ENCODE data around the gene RNASE4.
"Not testable (repeated sequence)": the region's sequence is repeated elsewhere in the genome, so short reads cannot be mapped to it uniquely, and the experiment has no call there.

RNASE4 gene

DNA sequence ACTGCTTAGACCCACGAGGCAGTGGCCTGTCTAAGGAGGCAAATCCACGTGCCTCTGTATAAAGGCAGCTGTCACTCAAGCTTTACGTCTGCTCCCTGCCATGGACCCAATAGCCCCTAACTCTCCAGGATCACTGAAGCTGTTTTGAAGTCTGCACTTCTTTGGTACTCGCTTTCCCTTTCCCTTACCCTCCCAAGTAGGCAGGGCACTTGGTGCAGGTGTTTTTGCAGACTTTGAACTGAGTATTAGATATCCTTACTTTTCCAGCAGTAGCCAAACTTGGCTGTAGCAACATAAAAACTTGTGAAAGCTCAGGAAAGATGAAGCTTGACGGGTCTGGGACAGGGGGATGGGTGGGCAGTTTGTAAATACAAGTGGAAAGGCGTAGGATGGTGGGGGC, 25.0 kb upstream of the RNASE4 start:
- ChIA-PET CTCF (interaction anchor here (0.7 to 1.2 kb wide), 4 partner anchors 31 to 661 kb away, joined by 3 to 5 read pairs (median 3); no protein-coding TSS in a partner anchor), POLR2A (no interaction called here)
- no peak overlapping the region for H3K4me3 ChIP-seq (ENCODE audit: low read depth, low read length)

DNA sequence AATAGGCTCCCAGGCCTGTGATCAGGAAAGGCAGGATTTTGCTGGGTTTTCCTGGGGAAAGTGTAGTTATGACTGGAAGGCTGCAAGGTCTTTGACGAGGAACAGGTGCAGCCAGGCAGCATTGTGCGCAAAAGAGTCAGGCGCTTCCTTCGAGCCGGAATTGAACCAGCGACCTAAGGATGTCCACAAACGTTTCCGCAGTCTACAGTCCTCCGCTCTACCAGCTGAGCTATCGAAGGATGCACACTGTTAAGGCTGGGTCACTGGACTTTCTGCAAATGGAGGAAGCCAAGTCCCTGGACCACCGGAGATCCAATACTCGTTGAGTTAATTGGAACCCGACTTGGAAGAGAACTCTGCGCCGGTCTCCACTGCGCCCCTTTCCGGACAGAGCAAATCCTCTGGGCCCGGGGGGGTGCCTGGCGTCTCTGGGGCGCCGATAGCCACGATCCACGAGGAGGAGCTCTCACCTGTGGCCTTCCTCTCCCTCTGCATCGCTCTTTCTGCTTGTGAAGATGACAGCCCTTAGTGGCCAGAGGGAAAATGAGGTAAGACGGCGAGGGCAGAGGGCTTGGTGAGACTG, 24.5 kb upstream of the RNASE4 start:
- ChIA-PET CTCF (interaction anchor here (0.7 to 0.9 kb wide), 2 partner anchors 32 to 662 kb away, joined by 3 read pairs; no protein-coding TSS in a partner anchor), POLR2A (no interaction called here)
- H3K4me3 ChIP-seq (ENCODE audit: low read depth, low read length) = no peak overlapping the region
- TF ChIP-seq, protein P1, sequence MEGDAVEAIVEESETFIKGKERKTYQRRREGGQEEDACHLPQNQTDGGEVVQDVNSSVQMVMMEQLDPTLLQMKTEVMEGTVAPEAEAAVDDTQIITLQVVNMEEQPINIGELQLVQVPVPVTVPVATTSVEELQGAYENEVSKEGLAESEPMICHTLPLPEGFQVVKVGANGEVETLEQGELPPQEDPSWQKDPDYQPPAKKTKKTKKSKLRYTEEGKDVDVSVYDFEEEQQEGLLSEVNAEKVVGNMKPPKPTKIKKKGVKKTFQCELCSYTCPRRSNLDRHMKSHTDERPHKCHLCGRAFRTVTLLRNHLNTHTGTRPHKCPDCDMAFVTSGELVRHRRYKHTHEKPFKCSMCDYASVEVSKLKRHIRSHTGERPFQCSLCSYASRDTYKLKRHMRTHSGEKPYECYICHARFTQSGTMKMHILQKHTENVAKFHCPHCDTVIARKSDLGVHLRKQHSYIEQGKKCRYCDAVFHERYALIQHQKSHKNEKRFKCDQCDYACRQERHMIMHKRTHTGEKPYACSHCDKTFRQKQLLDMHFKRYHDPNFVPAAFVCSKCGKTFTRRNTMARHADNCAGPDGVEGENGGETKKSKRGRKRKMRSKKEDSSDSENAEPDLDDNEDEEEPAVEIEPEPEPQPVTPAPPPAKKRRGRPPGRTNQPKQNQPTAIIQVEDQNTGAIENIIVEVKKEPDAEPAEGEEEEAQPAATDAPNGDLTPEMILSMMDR (IDR thresholded peaks at IDR 0.05; ENCODE audit: insufficient read depth, low read length, missing control alignments) = no peak
- no peak for DNase-seq (ENCODE audit: low read depth, low spot score)

More for the DNA sequence above, 25.0 kb upstream of the RNASE4 start:
- no peak for DNase-seq (ENCODE audit: low read depth, low spot score)
- TF ChIP-seq, protein P1 (IDR thresholded peaks at IDR 0.05; ENCODE audit: insufficient read depth, low read length, missing control alignments) = no peak

DNA sequence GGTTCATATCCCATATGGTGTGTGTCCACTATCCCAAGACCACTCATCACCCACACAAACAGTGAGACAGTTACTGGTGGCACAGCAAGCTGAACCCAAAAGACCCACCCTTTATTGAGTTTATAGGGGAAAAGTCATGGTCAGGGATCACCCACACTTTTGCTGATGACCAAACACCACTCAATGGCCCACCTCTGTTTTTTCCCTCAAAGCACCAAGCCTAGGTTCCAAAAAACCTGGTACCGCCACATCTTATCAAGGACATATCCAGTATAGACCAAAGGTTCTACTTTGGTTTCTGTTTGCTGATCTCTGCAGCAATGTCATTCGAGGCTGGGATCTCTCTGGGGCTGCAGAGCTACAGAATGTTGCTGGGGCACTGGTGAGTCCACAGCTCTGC, 23.2 kb upstream of the RNASE4 start:
- no peak overlapping the region for H3K4me3 ChIP-seq (ENCODE audit: low read depth, low read length)
- DNase-seq (ENCODE audit: low read depth, low spot score) = no peak
- CTCF ChIA-PET = no interaction called here
- POLR2A ChIA-PET = no interaction called here
- TF ChIP-seq, protein P1 (IDR thresholded peaks at IDR 0.05; ENCODE audit: insufficient read depth, low read length, missing control alignments) = no peak

DNA sequence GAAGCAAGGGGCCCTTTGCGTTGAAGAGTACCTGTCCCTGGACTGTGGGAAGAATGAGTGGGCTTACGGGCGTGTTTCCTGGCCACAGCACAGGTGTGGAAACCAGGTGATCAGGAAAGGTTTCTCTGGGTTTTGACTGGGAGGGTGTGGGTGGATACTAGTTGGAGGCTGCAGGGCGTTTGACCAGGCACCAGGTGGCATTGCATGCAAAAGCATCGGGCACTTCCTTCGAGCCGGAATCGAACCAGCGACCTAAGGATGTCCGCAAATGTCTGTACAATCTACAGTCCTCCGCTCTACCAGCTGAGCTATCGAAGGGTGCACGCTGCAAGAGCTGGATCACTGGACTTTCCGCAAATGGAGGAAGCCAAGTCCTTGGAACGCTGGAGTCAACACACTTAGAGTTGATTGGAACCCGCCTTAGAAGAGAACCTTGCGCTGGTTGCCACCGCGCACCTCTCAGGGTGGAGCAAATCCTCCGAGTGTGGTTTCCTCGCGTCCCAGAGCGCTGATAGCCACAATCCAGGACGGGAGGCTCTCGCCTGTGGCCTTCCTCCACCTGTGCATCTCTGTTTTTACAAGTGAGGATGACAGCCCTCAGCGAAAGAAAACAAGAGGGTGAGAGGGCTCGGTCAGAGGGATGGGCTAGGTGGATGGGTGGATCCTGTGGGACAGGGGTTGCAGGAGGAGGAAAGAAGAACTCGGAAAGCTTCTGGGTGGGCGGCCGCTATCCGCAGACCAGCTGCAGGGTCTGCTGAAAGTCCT, 21.2 kb upstream of the RNASE4 start:
- TF ChIP-seq, protein P1 (IDR thresholded peaks at IDR 0.05; ENCODE audit: insufficient read depth, low read length, missing control alignments) = peak; percentile 41
- POLR2A ChIA-PET = no interaction called here
- no peak for DNase-seq (ENCODE audit: low read depth, low spot score)
- peak overlapping the region; percentile 12 for H3K4me3 ChIP-seq (ENCODE audit: low read depth, low read length)
- CTCF ChIA-PET = no interaction called here

DNA sequence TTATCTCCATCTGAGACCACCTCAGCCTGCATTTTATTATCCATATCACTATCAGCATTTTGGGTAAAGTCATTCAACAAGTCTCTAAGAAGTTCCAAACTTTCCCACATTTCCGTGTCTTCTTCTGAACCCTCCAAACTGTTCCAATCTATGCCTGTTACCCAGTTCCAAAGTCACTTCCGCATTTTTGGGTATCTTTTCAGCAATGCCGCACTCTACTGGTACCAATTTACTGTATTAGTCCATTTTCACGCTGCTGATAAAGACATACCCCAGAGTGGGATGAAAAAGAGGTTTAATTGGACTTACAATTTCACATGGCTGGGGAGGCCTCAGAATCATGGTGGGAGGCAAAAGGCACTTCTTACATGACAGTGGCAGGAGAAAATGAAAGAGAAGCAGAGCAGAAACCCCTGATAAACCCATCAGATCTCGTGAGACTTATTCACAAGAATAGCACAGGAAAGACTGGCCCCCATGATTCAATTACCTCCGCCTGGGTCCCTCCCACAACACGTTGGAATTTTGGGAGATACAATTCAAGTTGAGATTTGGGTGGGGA, 17.9 kb upstream of the RNASE4 start:
- POLR2A ChIA-PET; H3K4me3 ChIP-seq (ENCODE audit: low read depth, low read length); CTCF ChIA-PET; DNase-seq (ENCODE audit: low read depth, low spot score): not testable (repeated sequence)

DNA sequence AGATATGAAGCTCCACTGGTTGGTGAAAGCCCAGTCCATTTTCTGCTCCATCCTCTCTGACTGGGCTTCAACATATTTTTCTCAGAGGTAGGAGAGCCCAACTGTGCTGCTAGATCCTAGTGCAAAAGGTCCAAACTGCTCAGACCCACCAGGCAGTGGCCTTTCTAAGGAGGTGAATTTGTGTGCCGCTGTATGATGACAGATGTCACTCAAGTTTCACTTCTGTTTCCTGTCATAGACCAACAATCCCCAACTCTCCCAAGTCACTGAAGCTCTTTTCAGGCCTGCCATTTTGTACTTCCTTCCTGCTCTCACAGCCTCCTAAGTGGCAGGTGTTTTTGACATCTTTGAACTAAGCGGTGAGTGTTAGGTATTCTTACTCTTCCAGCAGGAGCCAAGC, 16.4 kb upstream of the RNASE4 start:
- POLR2A ChIA-PET = no interaction called here
- TF ChIP-seq, protein P1 (IDR thresholded peaks at IDR 0.05; ENCODE audit: insufficient read depth, low read length, missing control alignments) = no peak
- DNase-seq (ENCODE audit: low read depth, low spot score) = no peak
- H3K4me3 ChIP-seq (ENCODE audit: low read depth, low read length) = no peak overlapping the region
- CTCF ChIA-PET = no interaction called here

All from AG04449 (cell line).